Lung microvascular endothelial cell (primary cell): ENCODE measurements around the gene GPR132. TPM values are rescaled to one million over a fixed set of nuclear protein-coding genes. Genes with fewer than 3 reads are reported as not detected.

Source experiments
- DNase-seq, 2 donors: peaks; one replicate each; pipeline versions ENCODE4 v3.0.0 to v3.0.0-alpha.2; 2010; ENCODE audit warnings: low read depth in 2 of 2
- total RNA-seq: library from RNA; depleted of rRNA; stranded (reverse); fragments of >200 nt; gene quantifications from 2 replicates; pipeline ENCODE4 v1.2.1, GENCODE V29; 2014

The GPR132 gene
- total RNA-seq, 1 donor from 2014 or later: 0.20 TPM

GRCh38 chr14:105005929-105006830 is 59.0 kb downstream of the GPR132 start:
- DNase-seq: no peak

- DNase-seq: no peak
Observed at GRCh38 chr14:105005329-105005928, 59.8 kb downstream of the GPR132 start.

Other genes with a start within 250 kb of the GPR132 start
- gene CEP170B, start 200.2 kb downstream of the GPR132 start, total RNA-seq: 2.8 and 5.0 TPM in 2 replicates
- gene PLD4, start 140.6 kb downstream of the GPR132 start, total RNA-seq: under 0.01 TPM in 1 of 2 replicates, not detected in the other
- gene AHNAK2, start 87.1 kb downstream of the GPR132 start, total RNA-seq: 6.0 and 21.8 TPM in 2 replicates
- 3.2 and 3.5 TPM in 2 replicates for gene CLBA1, start 79.6 kb downstream of the GPR132 start, total RNA-seq
- 16.3 and 19.8 TPM in 2 replicates for gene CDCA4, start 44.3 kb downstream of the GPR132 start, total RNA-seq
- gene JAG2, start 103.3 kb upstream of the GPR132 start, total RNA-seq: 39.7 and 51.6 TPM in 2 replicates
- 56.4 and 63.7 TPM in 2 replicates for gene NUDT14, start 115.9 kb upstream of the GPR132 start, total RNA-seq
- 33.8 and 55.8 TPM in 2 replicates for gene BTBD6, start 183.1 kb upstream of the GPR132 start, total RNA-seq
- 24.2 and 34.7 TPM in 2 replicates for gene BRF1, start 235.6 kb upstream of the GPR132 start, total RNA-seq
- gene PACS2, start 249.3 kb upstream of the GPR132 start, total RNA-seq: 31.8 and 48.4 TPM in 2 replicates